H1 (cell line): ENCODE measurements around the gene GAK.

Experiments
- CHD2 ChIP-seq: IDR thresholded peaks from 2 replicates; pipeline ENCODE4 v1.6.1; 2012; ENCODE audit warnings: low read length, improper control_type of control experiment
- CTCF ChIP-seq, 3 experiments: IDR thresholded peaks; 1 replicate in 2 of 3; 2 replicates in 1 of 3; pipeline versions ENCODE4 v1.5.1 to v1.6.1; 2011; ENCODE audit warnings: low read length in 3 of 3, mild to moderate bottlenecking in 3 of 3, inconsistent platforms in 2 of 3, low read depth in 1 of 3, moderate library complexity in 1 of 3; ENCODE audit not compliant: insufficient read depth in 1 of 3; ENCODE audit errors: control extremely low read depth in 1 of 3
- RFX5 ChIP-seq: IDR thresholded peaks from 2 replicates; pipeline ENCODE4 v1.6.1; 2011; ENCODE audit warnings: low read depth, low read length, improper control_type of control experiment, borderline replicate concordance
- SP4 ChIP-seq: IDR thresholded peaks from 2 replicates; pipeline ENCODE4 v1.6.1; 2012; ENCODE audit warnings: low read length, inconsistent platforms
- TCF12 ChIP-seq: IDR thresholded peaks from 2 replicates; pipeline ENCODE4 v1.6.1; 2011; ENCODE audit warnings: low read depth, mild to moderate bottlenecking, low read length

- TF ChIP-seq CTCF (IDR thresholded peaks at IDR 0.05; ENCODE audit: control extremely low read depth in 1 of 3, insufficient read depth in 1 of 3, low read depth in 1 of 3, low read length in 3 of 3), result no peak
- no peak for TF ChIP-seq SP4
- no peak for TF ChIP-seq CHD2
- TF ChIP-seq RFX5, result no peak
- TF ChIP-seq TCF12, result no peak
These were observed 75.8 kb downstream of the GAK start for GRCh38 chr4:856225-856901.
